SU-DHL-6 (cell line): Measurements from ENCODE around the gene TARP.

Source experiments
- H2AFZ ChIP-seq: fragments of 200-600 bp; sonication (generic); 2 replicates; pipeline ENCODE4 v1.6.1; 2014; ENCODE audit warnings: low read depth, mild to moderate bottlenecking, moderate library complexity, mixed read lengths, antibody characterized with exemption, low read length; ENCODE audit not compliant: severe bottlenecking
- H3F3A ChIP-seq: fragments of 200-600 bp; shearing (Covaris generic); 2 replicates; pipeline ENCODE4 v1.6.0; 2016; ENCODE audit warnings: antibody characterized with exemption, mild to moderate bottlenecking; ENCODE audit not compliant: insufficient read depth
- H3K27ac ChIP-seq: fragments of 200-600 bp; sonication (generic); 2 replicates; pipeline ENCODE4 v1.5.1; 2016; ENCODE audit warnings: low read depth, mild to moderate bottlenecking, low read length, moderate library complexity, mixed read lengths
- H3K27me3 ChIP-seq: fragments of 200-600 bp; sonication (generic), shearing (Covaris generic); 2 replicates; pipeline ENCODE4 v1.6.0; 2014; ENCODE audit warnings: mild to moderate bottlenecking, low read length
- H3K36me3 ChIP-seq: fragments of 200-600 bp; sonication (generic); 2 replicates; pipeline ENCODE4 v1.6.1; 2014; ENCODE audit warnings: mild to moderate bottlenecking, low read length, mixed read lengths
- H3K4me2 ChIP-seq: fragments of 300-600, 200-600 bp; shearing (Covaris generic), sonication (generic); 2 replicates; pipeline ENCODE4 v1.6.0; 2014; ENCODE audit warnings: low read length, low read depth, mild to moderate bottlenecking; ENCODE audit not compliant: poor library complexity, severe bottlenecking
- H3K4me3 ChIP-seq: fragments of 200-600 bp; sonication (generic); 2 replicates; pipeline ENCODE4 v1.5.1; 2014; ENCODE audit warnings: antibody characterized with exemption, low read length, mild to moderate bottlenecking, mixed read lengths; ENCODE audit not compliant: insufficient read depth, poor library complexity, severe bottlenecking
- H3K79me2 ChIP-seq: fragments of 200-600 bp; sonication (generic); 2 replicates; pipeline ENCODE4 v1.6.1; 2014; ENCODE audit warnings: mild to moderate bottlenecking, low read length, moderate library complexity; ENCODE audit not compliant: insufficient read depth
- H3K9ac ChIP-seq: fragments of 200-600 bp; sonication (generic); 2 replicates; pipeline ENCODE4 v1.7.0; 2014; ENCODE audit warnings: mild to moderate bottlenecking, low read length
- H3K9me2 ChIP-seq: fragments of 200-600 bp; sonication (generic); replicated peaks from 2 replicates; pipeline ENCODE4 v1.6.1; 2014; ENCODE audit warnings: low read length; ENCODE audit not compliant: insufficient read depth
- H3K9me3 ChIP-seq: fragments of 200-600 bp; sonication (generic); 2 replicates; pipeline ENCODE4 v1.6.1; 2014; ENCODE audit warnings: low read length, mixed read lengths; ENCODE audit not compliant: insufficient read depth
- H4K20me1 ChIP-seq: fragments of 200-600 bp; sonication (generic); 2 replicates; pipeline ENCODE4 v1.6.1; 2014; ENCODE audit warnings: low read depth, mild to moderate bottlenecking, antibody characterized with exemption, low read length, moderate library complexity, mixed read lengths
- CTCF ChIP-seq: fragments of 200-600 bp; sonication (generic); IDR thresholded peaks from one replicate; pipeline ENCODE4 v1.5.1; 2017; ENCODE audit warnings: antibody characterized with exemption, mild to moderate bottlenecking, low read length, moderate library complexity; ENCODE audit not compliant: insufficient read depth, poor library complexity, severe bottlenecking
- EZH2phosphoT487 ChIP-seq: fragments of 200-600 bp; sonication (generic), shearing (Covaris generic); conservative IDR thresholded peaks from 2 replicates; pipeline ENCODE4 v1.6.1; 2018; ENCODE audit warnings: mild to moderate bottlenecking, antibody characterized with exemption, low read length, moderate library complexity, mixed read lengths

Gene TARP

GRCh38 chr7:38222481-38223096 lies 50.8 kb downstream of the TARP start:
- Histone ChIP-seq H3K27ac (no peak overlapping the region), H3K4me2 (no peak overlapping the region), H3K27me3 (no peaks in the 10 kb centered on the region), H3K36me3 (0 out of 2 replicates have a peak, but pooled peaks cover 4% of the 10 kb centered on the region), H3K9ac (no peak overlapping the region), H4K20me1 (no peaks in the 10 kb centered on the region), H3K79me2 (no peaks in the 10 kb centered on the region), H3K9me3 (no peaks in the 10 kb centered on the region), H3F3A (no peaks in the 10 kb centered on the region), H3K9me2 (no peaks in the 10 kb centered on the region), H2AFZ (no peak overlapping the region), H3K4me3 (no peak overlapping the region)
- TF ChIP-seq CTCF (peak; percentile 91), EZH2phosphoT487 (no peak)

- no peaks in the 10 kb centered on the region for H3K9me3 ChIP-seq
- H3F3A ChIP-seq = no peaks in the 10 kb centered on the region
- H3K4me2 ChIP-seq = no peak overlapping the region
- H3K9ac ChIP-seq = no peak overlapping the region
- H3K79me2 ChIP-seq = no peaks in the 10 kb centered on the region
- no peaks in the 10 kb centered on the region for H3K27me3 ChIP-seq
- no peak overlapping the region for H3K4me3 ChIP-seq
- TF ChIP-seq CTCF = no peak
- TF ChIP-seq EZH2phosphoT487 = no peak
- no peak overlapping the region for H3K27ac ChIP-seq
- H4K20me1 ChIP-seq = no peaks in the 10 kb centered on the region
- no peaks in the 10 kb centered on the region for H3K9me2 ChIP-seq
- H2AFZ ChIP-seq = no peak overlapping the region
- H3K36me3 ChIP-seq = 0 out of 2 replicates have a peak, but pooled peaks cover 4% of the 10 kb centered on the region
Measured at GRCh38 chr7:38220452-38220851, 53.0 kb downstream of the TARP start.

- H2AFZ ChIP-seq = no peak overlapping the region
- H3K36me3 ChIP-seq = 0 out of 2 replicates have a peak, but pooled peaks cover 4% of the 10 kb centered on the region
- H4K20me1 ChIP-seq = no peaks in the 10 kb centered on the region
- no peak overlapping the region for H3K9ac ChIP-seq
- H3K27me3 ChIP-seq = no peaks in the 10 kb centered on the region
- no peak overlapping the region for H3K4me3 ChIP-seq
- H3K9me3 ChIP-seq = no peaks in the 10 kb centered on the region
- TF ChIP-seq EZH2phosphoT487 (no peak), CTCF (no peak)
- no peaks in the 10 kb centered on the region for H3K9me2 ChIP-seq
- no peak overlapping the region for H3K27ac ChIP-seq
- no peaks in the 10 kb centered on the region for H3K79me2 ChIP-seq
- no peaks in the 10 kb centered on the region for H3F3A ChIP-seq
- no peak overlapping the region for H3K4me2 ChIP-seq
Measured at GRCh38 chr7:38217672-38218071, 55.8 kb downstream of the TARP start.
